Activated CD8-positive, alpha-beta memory T cell treated with anti-CD3 and anti-CD28 coated beads for 1 hour (primary cell): ENCODE results near the gene MRPS9.

Experiments
- DNase-seq, 2 donors: peaks; one replicate each; pipeline ENCODE4 v3.0.0-alpha.2; 2020; ENCODE audit warnings: low read depth in 1 of 2; ENCODE audit errors: extremely low read depth in 1 of 2

MRPS9 gene

GRCh38 chr2:105078906-105079495 is 41.1 kb downstream of the MRPS9 start:
- DNase-seq = no peak

GRCh38 chr2:105080461-105080860 is 42.6 kb downstream of the MRPS9 start:
- no peak for DNase-seq

- no peak for DNase-seq
Observed at GRCh38 chr2:105081006-105081601, 43.2 kb downstream of the MRPS9 start.

DNA sequence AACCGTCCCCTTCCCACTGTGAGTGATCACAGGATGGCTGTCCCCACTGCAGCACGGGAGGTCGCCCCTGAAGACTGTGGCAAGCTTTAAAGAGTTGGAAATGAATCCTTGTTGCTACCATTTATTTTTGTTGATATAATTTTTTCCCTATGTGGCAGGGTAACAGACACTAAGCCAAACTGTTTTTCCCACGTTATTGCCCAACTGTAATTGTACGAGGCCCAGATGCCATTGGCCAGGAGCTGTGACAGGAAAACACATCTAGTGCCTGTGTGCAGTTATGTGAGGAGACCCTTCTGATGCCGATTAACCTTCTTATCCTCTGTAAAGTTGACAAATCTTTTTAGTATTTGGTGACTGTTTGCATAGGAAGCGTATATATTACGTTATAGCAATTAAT is 44.2 kb downstream of the MRPS9 start:
- DNase-seq = no peak

- no peak for DNase-seq
Observed at GRCh38 chr2:105085525-105085924, 47.7 kb downstream of the MRPS9 start.

GRCh38 chr2:105087273-105087672 is 49.4 kb downstream of the MRPS9 start:
- DNase-seq = no peak

- DNase-seq = no peak
Observed at GRCh38 chr2:105090091-105090490, 52.2 kb downstream of the MRPS9 start.

GRCh38 chr2:105092797-105093196 is 54.9 kb downstream of the MRPS9 start:
- no peak for DNase-seq

DNA sequence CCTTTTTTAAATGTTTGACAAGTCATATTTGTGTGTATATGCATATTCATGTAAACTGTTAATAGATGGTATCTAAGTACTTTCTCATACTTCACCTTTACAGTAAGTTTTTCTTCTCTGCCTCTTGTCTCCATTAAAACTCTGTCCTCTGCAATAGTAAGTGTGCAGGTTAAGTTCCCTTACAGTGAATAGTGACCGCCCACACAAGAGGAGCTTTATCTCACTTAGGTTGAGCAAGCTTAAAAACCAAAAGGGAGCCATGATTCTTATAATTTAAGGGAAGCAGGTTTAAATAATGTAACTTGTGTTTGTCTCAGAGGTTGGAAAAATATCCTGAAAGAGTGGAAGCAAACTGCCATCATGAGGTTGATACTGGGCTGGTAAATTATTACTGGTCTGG is 61.3 kb downstream of the MRPS9 start:
- DNase-seq = no peak

DNA sequence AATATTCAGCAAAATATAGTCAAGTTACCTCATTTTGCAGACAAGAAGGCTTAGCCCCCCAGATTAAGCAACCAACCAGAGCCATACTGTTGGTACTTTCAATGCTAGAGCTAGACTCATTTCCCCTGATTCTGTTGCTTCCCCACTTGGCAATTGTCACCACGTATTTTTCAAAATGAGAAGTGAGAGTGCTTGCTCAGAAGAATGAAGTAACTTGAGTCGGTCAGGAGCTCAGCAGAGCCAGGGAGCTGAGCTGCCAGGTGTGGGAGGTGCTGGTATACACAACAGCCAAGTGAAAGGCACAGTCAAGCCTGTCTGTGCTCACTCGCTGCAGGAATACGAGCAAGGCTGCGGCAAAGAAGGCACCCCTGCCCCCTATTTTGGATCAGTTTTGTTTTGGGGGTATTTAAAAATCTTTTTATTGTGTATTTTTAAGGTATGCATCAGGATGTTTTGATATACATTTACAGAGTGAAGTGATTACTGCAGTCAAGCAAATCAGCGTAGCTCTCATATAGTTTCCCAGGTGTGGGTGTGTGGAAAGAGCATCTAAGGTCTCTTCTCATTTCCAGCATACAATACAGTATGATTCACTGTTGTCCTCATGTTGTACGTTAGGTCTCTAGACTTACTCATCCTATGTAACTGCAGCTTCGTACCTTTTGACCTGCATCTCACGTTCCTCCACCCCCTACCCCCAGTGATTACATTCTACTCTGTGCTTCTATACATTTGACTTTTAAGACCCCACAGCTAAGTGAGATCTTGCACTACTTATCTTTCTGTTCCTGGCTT is 62.4 kb downstream of the MRPS9 start:
- no peak for DNase-seq

- DNase-seq = no peak
Observed at GRCh38 chr2:105102001-105102400, 64.1 kb downstream of the MRPS9 start.

GRCh38 chr2:105102963-105103421 is 65.1 kb downstream of the MRPS9 start:
- no peak for DNase-seq

DNA sequence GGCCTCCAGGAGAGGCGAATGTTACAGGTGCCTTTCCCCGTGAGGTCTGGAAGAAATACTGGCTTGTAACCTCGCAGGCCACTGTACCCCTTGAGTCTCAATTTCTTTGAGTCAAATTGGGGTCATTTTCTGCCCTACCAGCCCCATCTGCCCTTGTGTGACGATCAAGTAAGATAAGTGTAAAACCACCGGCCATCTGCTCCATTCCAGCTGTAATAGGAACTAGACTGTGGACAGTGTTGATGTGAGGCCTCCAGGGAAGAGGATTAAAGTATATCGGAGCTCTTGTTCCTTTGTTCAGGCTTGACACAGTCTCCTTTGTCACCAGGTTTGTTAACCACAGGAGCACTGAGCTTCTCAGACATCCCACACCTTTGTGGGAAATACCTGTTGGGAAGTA is 65.6 kb downstream of the MRPS9 start:
- DNase-seq = no peak

DNA sequence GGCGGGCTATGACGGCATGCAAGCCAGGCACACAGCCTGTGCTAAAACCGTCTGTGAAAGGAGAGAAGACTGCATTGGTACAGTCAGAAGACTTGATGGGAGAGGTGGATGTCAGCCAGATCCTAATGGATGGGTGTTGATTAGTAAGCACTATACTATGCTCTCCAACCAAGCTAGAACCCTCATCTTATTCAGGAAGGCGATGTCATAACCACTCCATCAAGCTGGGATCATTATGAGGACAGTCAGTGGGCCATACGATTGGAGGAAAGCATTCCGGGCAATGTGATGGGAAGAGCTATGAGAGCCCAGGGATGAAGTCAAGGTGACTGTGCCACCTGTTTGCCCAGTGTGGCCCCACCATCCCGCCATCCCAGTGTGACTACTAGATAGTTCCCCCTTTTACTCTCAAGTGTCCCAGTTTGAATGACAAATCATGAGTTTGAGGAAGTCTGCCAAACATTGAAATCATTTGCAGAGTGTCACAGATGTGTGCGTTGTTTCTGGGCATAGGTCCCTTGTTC is 66.4 kb downstream of the MRPS9 start:
- DNase-seq = no peak

- DNase-seq = no peak
Observed at GRCh38 chr2:105110295-105110829, 72.5 kb downstream of the MRPS9 start.

- no peak for DNase-seq
Observed at GRCh38 chr2:105111365-105112150, 73.7 kb downstream of the MRPS9 start.

DNA sequence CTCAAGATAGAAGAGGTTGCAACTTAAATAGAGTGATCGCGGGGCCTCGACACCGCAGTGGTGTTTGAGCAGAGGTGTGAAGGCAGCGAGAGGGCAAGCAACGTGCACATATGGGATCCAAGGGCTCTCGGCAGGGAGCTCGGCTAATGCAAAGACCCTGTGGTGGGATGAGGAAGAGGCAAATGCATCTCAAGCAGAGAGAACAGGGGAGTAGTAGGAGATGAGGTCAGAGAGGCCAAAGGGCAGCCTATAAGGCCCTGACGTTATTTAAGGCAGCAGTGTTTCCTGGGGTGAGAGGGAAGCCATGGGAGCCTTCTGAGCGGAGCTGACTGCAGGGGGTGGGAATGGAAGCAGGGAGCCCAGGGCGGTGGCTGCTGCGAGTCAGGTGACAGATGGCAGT is 74.5 kb downstream of the MRPS9 start:
- no peak for DNase-seq

DNA sequence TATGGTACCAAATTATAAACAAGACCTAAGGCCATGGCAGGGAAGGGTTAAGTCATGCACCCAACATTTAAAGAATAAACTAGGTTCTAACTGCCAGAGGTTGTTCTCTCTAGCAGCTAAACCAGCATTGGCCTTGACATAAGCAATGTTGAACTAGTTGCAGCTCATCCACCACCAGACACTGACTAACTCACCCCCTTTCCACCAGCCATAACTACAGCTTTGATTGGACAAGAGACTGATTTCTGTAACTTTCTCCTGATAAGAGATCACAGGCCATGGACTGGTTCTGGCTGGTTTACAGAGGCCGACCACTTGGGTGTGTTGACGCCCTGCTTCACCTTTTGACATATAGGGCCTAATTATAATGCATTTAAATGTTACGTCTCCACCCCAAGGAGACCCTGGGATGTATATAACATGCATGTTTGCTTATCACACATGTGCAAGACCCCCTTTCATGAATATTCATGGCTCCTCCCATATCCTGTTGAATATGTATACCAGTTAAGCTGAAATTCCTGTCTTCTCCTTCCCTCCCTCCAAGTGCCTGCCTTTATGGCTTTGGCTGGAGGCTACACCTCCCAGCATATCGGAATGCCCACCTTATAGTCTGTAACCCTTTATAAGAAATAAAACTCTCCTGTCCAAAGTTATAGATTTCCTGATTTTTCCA is 75.9 kb downstream of the MRPS9 start:
- DNase-seq = no peak

DNA sequence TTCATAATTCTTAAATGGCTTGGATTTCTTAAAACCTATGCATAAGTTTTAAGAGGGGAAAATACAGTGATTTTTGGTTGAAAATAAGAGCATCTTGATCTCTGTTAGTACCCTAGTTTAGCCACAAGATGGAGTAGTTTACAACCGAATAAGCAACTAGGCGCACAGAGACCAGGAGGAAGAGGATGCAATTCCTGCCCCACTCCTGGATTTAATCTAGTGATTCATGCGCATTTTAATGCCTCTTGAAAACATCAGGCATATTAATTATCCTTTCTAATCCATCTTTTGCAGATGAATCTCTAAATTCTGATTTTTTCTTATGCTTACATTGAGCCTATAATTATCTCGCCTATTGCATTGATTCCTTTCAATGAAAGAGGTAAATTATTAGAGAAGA is 76.7 kb downstream of the MRPS9 start:
- no peak for DNase-seq

GRCh38 chr2:105116348-105116747 is 78.5 kb downstream of the MRPS9 start:
- DNase-seq = no peak
